ENCODE results near the gene FMO4. TPM values are rescaled to one million over a fixed set of nuclear protein-coding genes. Genes with fewer than 3 reads are reported as not detected.
"Not testable (repeated sequence)": the region's sequence is repeated elsewhere in the genome, so short reads cannot be mapped to it uniquely, and the experiment has no call there.

The FMO4 gene
- total and polyA plus RNA-seq, 2 experiments from 2014 or later = 1.4 to 1.7 TPM

DNA sequence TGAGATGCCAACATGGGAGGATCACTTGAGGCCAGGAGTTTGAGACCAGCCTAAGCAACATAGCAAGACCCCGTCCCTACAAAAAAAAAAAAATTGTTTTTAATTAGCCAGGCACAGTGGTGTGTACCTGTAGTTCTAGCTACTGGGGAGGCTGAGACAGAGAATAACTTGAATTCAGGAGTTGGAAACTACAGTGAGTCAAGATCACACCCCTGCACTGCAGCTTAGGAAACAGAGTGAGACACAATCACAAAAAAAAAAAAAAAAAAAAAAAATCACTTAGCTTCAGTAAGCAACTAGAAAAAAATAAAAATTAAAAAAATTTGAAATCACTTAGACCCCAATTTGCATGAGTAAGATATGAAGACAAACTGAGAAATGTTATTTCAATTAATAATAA, 53.5 kb downstream of the FMO4 start:
- H3K36me3 ChIP-seq (ENCODE audit: low read depth) = no peaks in the 10 kb centered on the region
- no peaks in the 10 kb centered on the region for H4K20me1 ChIP-seq (ENCODE audit: insufficient read depth)
- no peaks in the 10 kb centered on the region for H3F3A ChIP-seq (ENCODE audit: insufficient read depth)
- 36 to 41% methylated on average over 1 of the region's 1 CpG for WGBS, 2 experiments (ENCODE audit: low coverage in 1 of 2, low lambda C conversion rate in 2 of 2, missing lambda C conversion rate in 2 of 2)
- H3K4me1 ChIP-seq (ENCODE audit: insufficient read depth) = no peaks in the 10 kb centered on the region
- no peaks in the 10 kb centered on the region for H3K9me2 ChIP-seq (ENCODE audit: insufficient read depth)
- no peak overlapping the region for H3K4me3 ChIP-seq
- DNase-seq = no peak
- TF ChIP-seq EZH2 (IDR thresholded peaks at IDR 0.05; ENCODE audit: insufficient read depth, poor library complexity, severe bottlenecking) = no peak
- TF ChIP-seq EZH2phosphoT487 (IDR thresholded peaks at IDR 0.05; ENCODE audit: insufficient read depth, low read depth) = no peak
- no peaks in the 10 kb centered on the region for H3K27me3 ChIP-seq (replicated peaks; ENCODE audit: insufficient read depth)
- H3K4me2 ChIP-seq (ENCODE audit: unreplicated experiment) = no peak overlapping the region
- no peaks in the 10 kb centered on the region for H3K79me2 ChIP-seq (ENCODE audit: insufficient read depth)
- no peaks in the 10 kb centered on the region for H3K9me3 ChIP-seq (ENCODE audit: low read depth)
- H3K27ac ChIP-seq = no peak overlapping the region
- in situ Hi-C loops (cut with MboI) = no loop called here
- no peak overlapping the region for H3K9ac ChIP-seq
- H2AFZ ChIP-seq = no peak overlapping the region

DNA sequence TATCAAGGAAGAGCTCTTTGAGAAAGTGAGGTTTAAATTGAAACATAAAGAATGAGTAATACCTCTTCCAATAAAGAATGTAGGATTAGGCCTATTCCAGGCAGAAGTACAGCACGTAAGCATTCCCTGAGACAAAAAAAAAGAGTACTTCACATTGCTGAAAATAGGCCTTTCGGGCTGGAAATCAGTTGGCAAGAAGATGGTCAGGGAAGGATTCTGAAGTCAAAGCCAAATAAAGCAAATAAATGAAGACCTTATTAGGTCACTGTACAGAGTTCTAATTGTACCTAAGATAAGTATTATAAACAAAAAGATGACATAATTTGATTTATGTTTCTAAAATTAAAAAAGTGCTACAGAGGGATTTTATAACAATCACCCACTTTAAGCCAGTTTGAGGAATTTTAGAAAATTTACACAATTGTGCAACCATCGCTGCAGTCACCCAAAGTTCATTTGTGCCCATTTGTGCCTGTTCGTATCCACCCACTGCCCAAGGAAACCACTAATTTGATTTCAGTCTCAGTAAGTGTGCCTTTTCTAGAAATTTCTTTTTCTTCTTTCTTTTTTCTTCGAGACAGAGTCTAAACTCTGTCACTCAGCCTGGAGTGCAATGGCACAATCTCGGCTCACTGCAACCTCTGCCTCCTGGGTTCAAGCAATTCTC, 58.6 kb downstream of the FMO4 start:
- DNase-seq = no peak
- TF ChIP-seq EZH2phosphoT487 (IDR thresholded peaks at IDR 0.05; ENCODE audit: insufficient read depth, low read depth) (no peak), EZH2 (IDR thresholded peaks at IDR 0.05; ENCODE audit: insufficient read depth, poor library complexity, severe bottlenecking) (no peak)

DNA sequence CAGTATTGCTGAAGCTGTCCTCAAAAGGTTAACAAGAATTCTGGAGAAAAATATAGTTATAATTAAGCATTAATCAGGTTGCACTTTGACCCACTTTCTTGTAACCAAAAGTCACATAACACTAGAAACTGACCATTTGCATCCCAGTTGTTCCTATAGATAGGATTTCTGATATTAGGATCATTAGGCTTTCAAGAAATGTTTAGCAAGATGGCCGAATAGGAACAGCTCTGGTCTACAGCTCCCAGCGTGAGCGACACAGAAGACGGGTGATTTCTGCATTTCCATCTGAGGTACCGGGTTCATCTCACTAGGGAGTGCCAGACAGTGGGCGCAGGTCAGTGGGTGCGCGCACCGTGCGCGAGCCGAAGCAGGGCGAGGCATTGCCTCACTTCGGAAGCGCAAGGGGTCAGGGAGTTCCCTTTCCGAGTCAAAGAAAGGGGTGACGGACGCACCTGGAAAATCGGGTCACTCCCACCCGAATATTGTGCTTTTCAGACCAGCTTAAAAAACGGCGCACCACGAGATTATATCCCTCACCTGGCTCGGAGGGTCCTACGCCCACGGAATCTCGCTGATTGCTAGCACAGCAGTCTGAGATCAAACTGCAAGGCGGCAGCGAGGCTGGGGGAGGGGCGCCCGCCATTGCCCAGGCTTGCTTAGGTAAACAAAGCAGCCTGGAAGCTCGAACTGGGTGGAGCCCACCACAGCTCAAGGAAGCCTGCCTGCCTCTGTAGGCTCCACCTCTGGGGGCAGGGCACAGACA, 59.6 kb downstream of the FMO4 start:
- H3K4me1 ChIP-seq (ENCODE audit: insufficient read depth); in situ Hi-C loops (cut with MboI); H2AFZ ChIP-seq; H3K9me2 ChIP-seq (ENCODE audit: insufficient read depth); H3K9me3 ChIP-seq (ENCODE audit: low read depth); DNase-seq; H3K36me3 ChIP-seq (ENCODE audit: low read depth); H3K27me3 ChIP-seq (replicated peaks; ENCODE audit: insufficient read depth); H3F3A ChIP-seq (ENCODE audit: insufficient read depth); H3K79me2 ChIP-seq (ENCODE audit: insufficient read depth); H3K4me3 ChIP-seq; H3K9ac ChIP-seq; H4K20me1 ChIP-seq (ENCODE audit: insufficient read depth); H3K27ac ChIP-seq; H3K4me2 ChIP-seq (ENCODE audit: unreplicated experiment): not testable (repeated sequence)
- 65 to 66% methylated on average over 22 to 31 of the region's 32 CpGs for WGBS, 2 experiments (ENCODE audit: low coverage in 1 of 2, low lambda C conversion rate in 2 of 2, missing lambda C conversion rate in 2 of 2)

More for the DNA sequence above, 58.6 kb downstream of the FMO4 start:
- H3K4me3 ChIP-seq = no peak overlapping the region
- no peaks in the 10 kb centered on the region for H3K9me2 ChIP-seq (ENCODE audit: insufficient read depth)
- no peaks in the 10 kb centered on the region for H3K9me3 ChIP-seq (ENCODE audit: low read depth)
- 57 to 68% methylated on average over 6 of the region's 6 CpGs for WGBS, 2 experiments (ENCODE audit: low coverage in 1 of 2, low lambda C conversion rate in 2 of 2, missing lambda C conversion rate in 2 of 2)
- no peaks in the 10 kb centered on the region for H3K36me3 ChIP-seq (ENCODE audit: low read depth)
- no peak overlapping the region for H3K27ac ChIP-seq
- no peaks in the 10 kb centered on the region for H3K79me2 ChIP-seq (ENCODE audit: insufficient read depth)
- no peaks in the 10 kb centered on the region for H3K27me3 ChIP-seq (replicated peaks; ENCODE audit: insufficient read depth)
- no peaks in the 10 kb centered on the region for H3F3A ChIP-seq (ENCODE audit: insufficient read depth)
- H3K4me1 ChIP-seq (ENCODE audit: insufficient read depth) = no peaks in the 10 kb centered on the region
- H3K9ac ChIP-seq = no peak overlapping the region
- no peak overlapping the region for H2AFZ ChIP-seq
- in situ Hi-C loops (cut with MboI) = no loop called here
- no peak overlapping the region for H3K4me2 ChIP-seq (ENCODE audit: unreplicated experiment)
- H4K20me1 ChIP-seq (ENCODE audit: insufficient read depth) = no peaks in the 10 kb centered on the region

DNA sequence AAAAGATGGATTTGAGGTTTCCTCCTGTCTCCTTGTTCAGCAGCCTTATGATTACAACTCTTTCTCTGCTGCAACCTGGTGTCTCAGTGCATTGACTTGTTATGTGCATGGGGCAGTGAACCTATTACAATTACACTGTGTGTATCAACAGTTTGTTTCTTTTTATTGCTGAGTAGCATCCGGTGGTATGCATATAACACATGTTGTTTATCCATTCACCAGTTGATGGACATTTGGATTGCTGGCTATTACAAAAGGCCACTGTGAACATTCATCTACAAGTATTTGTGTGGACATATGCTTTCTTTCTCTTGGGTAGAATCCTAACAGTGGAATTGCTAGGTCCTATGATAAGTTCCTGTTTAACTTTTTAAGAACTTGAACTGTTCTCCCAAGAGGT, 65.9 kb downstream of the FMO4 start:
- H3K4me1 ChIP-seq (ENCODE audit: insufficient read depth) = no peaks in the 10 kb centered on the region
- WGBS, 2 experiments (ENCODE audit: low coverage in 1 of 2, low lambda C conversion rate in 2 of 2, missing lambda C conversion rate in 2 of 2) = 43 to 67% methylated on average over 1 of the region's 1 CpG
- H3K4me3 ChIP-seq = no peak overlapping the region
- H3F3A ChIP-seq (ENCODE audit: insufficient read depth) = no peaks in the 10 kb centered on the region
- no peaks in the 10 kb centered on the region for H3K9me3 ChIP-seq (ENCODE audit: low read depth)
- no peak for DNase-seq
- TF ChIP-seq EZH2 (IDR thresholded peaks at IDR 0.05; ENCODE audit: insufficient read depth, poor library complexity, severe bottlenecking) = no peak
- no peak for TF ChIP-seq EZH2phosphoT487 (IDR thresholded peaks at IDR 0.05; ENCODE audit: insufficient read depth, low read depth)
- H3K79me2 ChIP-seq (ENCODE audit: insufficient read depth) = no peaks in the 10 kb centered on the region
- H4K20me1 ChIP-seq (ENCODE audit: insufficient read depth) = no peaks in the 10 kb centered on the region
- H3K9me2 ChIP-seq (ENCODE audit: insufficient read depth) = no peaks in the 10 kb centered on the region
- H3K27ac ChIP-seq = no peak overlapping the region
- H3K27me3 ChIP-seq (replicated peaks; ENCODE audit: insufficient read depth) = no peaks in the 10 kb centered on the region
- H3K4me2 ChIP-seq (ENCODE audit: unreplicated experiment) = no peak overlapping the region
- no peaks in the 10 kb centered on the region for H3K36me3 ChIP-seq (ENCODE audit: low read depth)
- H2AFZ ChIP-seq = no peak overlapping the region
- in situ Hi-C loops (cut with MboI) = no loop called here
- H3K9ac ChIP-seq = no peak overlapping the region
